Ovary (tissue), 9 donors: ENCODE data around the gene FOXQ1. TPM values are rescaled to one million over a fixed set of nuclear protein-coding genes. Genes with fewer than 3 reads are reported as not detected.

Experiments
- DNase-seq, 5 donors: peaks; one replicate each; pipeline ENCODE4 v3.0.0-alpha.2; 2019 to 2020
- H3K27ac ChIP-seq, 2 donors: fragments of 200-600 bp; one replicate each; pipeline versions ENCODE4 v1.5.1 to v1.8.0; 2019 to 2022
- H3K27me3 ChIP-seq: fragments of 200-600 bp; one replicate; pipeline ENCODE4 v1.8.0; 2022
- H3K36me3 ChIP-seq: fragments of 200-600 bp; sonication (generic); one replicate; pipeline ENCODE4 v1.5.1; 2019
- H3K4me1 ChIP-seq: one replicate; pipeline ENCODE4 v1.8.1; 2013; ENCODE audit warnings: mild to moderate bottlenecking, moderate library complexity; ENCODE audit not compliant: insufficient read depth
- H3K4me3 ChIP-seq: fragments of 200-600 bp; sonication (generic); one replicate; pipeline ENCODE4 v1.5.1; 2017
- H3K9me3 ChIP-seq, 2 donors: fragments of 200-600 bp in 1 of 2; sonication (generic) in 1 of 2; one replicate each; pipeline versions ENCODE4 v1.5.1 to v1.8.1; 2013 to 2019; ENCODE audit warnings: mild to moderate bottlenecking in 1 of 2, moderate library complexity in 1 of 2
- EP300 ChIP-seq: sonication (generic); formaldehyde crosslinking; IDR thresholded peaks from one replicate; pipeline ENCODE4 v1.6.1; 2017; ENCODE audit warnings: antibody characterized with exemption
- POLR2A ChIP-seq: fragments of 450-650 bp; IDR thresholded peaks from one replicate; pipeline ENCODE4 v1.6.1; 2017; ENCODE audit warnings: antibody characterized with exemption, mild to moderate bottlenecking, moderate library complexity
- WGBS, 3 donors: extraction: QIAGEN DNeasy Blood & Tissue Kit in 1 of 3; methylation state at CpG; one replicate each; pipeline versions ENCODE4 v1.1.5 to v1.1.7; 2013 to 2017; 5-methylcytosine and 5-hydroxymethylcytosine counted together
- intact Hi-C, 4 donors: fragments of 100-400 bp; cut with DNase I; formaldehyde crosslinking; loops; one replicate each; pipeline versions ENCODE4 v1.11.0 to v1.15.1; 2022 to 2023
- polyA plus RNA-seq, 2 donors: library from polyadenylated mRNA; stranded (reverse); fragments of 200-250 nt in 1 of 2; fragments of 350-450 nt in 1 of 2; fragmentation: Illumina TruSeq in 1 of 2; extraction: RNeasy Lipid Tissue Mini Kit (QIAGEN cat#74804) in 1 of 2; gene quantifications; one replicate each; pipeline ENCODE4 v1.2.3, GENCODE V29; 2013 to 2014
- total RNA-seq, 7 donors: library from RNA; depleted of rRNA in 2 of 7; stranded (reverse); fragments of >200 nt in 2 of 7; fragmentation: NEBNext Ultra II Directional in 3 of 7; extraction: Animal tissue kit (Norgen Biotek cat#: 25700) in 3 of 7; gene quantifications; one replicate each; pipeline versions ENCODE4 v1.1.0 to v1.2.4, GENCODE V29; 2016 to 2023
- TF ChIP-seq, protein P1 (sequence below), 3 donors: fragments of 450-650 bp in 2 of 3; fragments of 200-600 bp in 1 of 3; IDR thresholded peaks; one replicate each; pipeline versions ENCODE4 v1.5.1 to v1.8.0; 2016 to 2022; ENCODE audit warnings: antibody characterized with exemption in 3 of 3, mild to moderate bottlenecking in 1 of 3
- donor health status: DM: no; HTN: no; CAD: no; lungs with moderate emphysema.
- donor health status: DM: no; HTN: no; CAD: no.
- donor health status: Bipolar disorder and iron deficiency.
- donor health status: DM: yes; HTN: yes; CAD: no.
- donor health status: DM: no; HTN: no; CAD: no.
- donor health status: DM: yes; HTN: yes; CAD: no.

FOXQ1 gene
- total and polyA plus RNA-seq, 9 donors, result 0.07 to 4.3 (median 0.77) TPM; not detected in 1

DNA sequence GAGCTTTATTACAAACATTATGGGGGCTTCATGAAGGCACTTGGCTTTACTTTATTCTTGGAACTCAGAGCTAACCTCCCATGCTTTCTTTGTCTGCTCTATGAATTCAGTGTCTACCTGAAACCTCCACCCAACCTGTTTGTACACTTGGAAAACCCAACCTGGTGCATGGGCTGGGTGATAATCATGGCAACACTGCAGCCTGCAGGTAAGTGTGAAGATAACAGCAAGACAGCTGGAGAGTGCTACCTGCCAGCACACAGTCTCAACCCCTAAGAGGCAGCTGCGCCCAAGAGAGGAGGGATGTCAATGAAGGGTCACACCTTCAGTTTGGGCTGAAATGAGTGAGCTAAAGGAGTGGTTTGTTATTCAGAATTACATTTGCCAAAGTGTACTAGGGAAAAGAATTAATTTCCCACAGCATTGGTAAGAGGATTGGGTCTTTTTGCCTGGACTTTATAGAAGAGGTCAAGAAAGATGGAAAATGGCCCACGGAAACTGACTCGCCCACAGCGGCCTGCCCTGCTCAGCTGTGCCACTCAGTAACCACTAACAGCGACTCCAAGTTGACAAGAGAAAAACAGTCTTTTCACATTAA lies 24.4 kb downstream of the FOXQ1 start:
- no peaks in the 10 kb centered on the region for H3K36me3 ChIP-seq
- intact Hi-C loops, result no loop called here
- no peaks in the 10 kb centered on the region for H3K27me3 ChIP-seq
- 73 to 92% (median 91%) methylated on average over 5 of the region's 5 CpGs for WGBS, 3 donors
- no peaks in the 10 kb centered on the region for H3K4me1 ChIP-seq
- H3K4me3 ChIP-seq, result no peak overlapping the region
- no peaks in the 10 kb centered on the region for H3K9me3 ChIP-seq
- DNase-seq, result no peak
- TF ChIP-seq, protein P1, sequence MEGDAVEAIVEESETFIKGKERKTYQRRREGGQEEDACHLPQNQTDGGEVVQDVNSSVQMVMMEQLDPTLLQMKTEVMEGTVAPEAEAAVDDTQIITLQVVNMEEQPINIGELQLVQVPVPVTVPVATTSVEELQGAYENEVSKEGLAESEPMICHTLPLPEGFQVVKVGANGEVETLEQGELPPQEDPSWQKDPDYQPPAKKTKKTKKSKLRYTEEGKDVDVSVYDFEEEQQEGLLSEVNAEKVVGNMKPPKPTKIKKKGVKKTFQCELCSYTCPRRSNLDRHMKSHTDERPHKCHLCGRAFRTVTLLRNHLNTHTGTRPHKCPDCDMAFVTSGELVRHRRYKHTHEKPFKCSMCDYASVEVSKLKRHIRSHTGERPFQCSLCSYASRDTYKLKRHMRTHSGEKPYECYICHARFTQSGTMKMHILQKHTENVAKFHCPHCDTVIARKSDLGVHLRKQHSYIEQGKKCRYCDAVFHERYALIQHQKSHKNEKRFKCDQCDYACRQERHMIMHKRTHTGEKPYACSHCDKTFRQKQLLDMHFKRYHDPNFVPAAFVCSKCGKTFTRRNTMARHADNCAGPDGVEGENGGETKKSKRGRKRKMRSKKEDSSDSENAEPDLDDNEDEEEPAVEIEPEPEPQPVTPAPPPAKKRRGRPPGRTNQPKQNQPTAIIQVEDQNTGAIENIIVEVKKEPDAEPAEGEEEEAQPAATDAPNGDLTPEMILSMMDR (IDR thresholded peaks at IDR 0.05), result no peak
- TF ChIP-seq EP300 (no peak), POLR2A (no peak)
- no peak overlapping the region for H3K27ac ChIP-seq

DNA sequence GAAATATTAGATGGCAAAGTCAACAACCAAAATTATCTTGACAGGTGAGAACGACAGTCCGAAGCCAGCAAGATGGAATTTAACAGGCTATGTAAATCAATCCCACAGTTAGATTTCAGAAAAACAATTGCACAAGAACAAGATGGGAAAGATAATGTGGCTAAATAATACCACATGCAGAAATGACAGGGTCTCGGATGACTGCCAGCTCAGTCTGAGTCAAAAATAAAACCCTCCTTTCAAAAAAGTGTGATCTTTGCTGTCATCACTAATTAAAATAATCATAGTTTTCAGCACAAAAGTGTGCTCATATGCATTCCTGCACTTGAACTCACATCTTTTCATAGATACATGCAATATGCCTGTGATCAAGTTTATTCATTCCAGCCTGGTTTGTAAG lies 25.9 kb downstream of the FOXQ1 start:
- no peak overlapping the region for H3K27ac ChIP-seq
- no peaks in the 10 kb centered on the region for H3K36me3 ChIP-seq
- intact Hi-C loops, result no loop called here
- no peaks in the 10 kb centered on the region for H3K4me1 ChIP-seq
- TF ChIP-seq POLR2A (no peak), EP300 (no peak)
- TF ChIP-seq, protein P1 (IDR thresholded peaks at IDR 0.05), result no peak
- H3K9me3 ChIP-seq, result no peaks in the 10 kb centered on the region
- H3K27me3 ChIP-seq, result no peaks in the 10 kb centered on the region
- H3K4me3 ChIP-seq, result no peak overlapping the region
- DNase-seq, result no peak
- WGBS, 3 donors, result 72 to 84% (median 75%) methylated on average over 3 of the region's 3 CpGs

DNA sequence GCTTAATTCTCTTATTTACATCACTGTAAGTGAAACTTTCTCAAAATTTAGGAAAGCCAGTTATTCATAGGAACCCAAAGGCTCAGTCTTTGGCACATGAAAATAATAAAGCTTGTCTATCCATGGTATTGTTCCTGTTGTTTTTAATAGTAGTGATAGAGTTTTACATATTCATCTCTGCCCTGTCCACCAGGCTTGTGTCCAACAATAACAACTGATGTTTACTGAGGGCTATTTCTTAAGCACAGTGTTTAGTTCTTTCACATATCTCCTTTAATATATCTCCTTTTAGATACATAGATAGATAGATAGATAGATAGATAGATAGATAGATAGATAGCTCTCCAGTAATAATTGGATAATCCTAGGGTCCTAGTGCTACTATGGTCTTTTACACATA lies 34.2 kb downstream of the FOXQ1 start:
- H3K27ac ChIP-seq, result no peak overlapping the region
- H3K4me3 ChIP-seq, result no peak overlapping the region
- intact Hi-C loops, result no loop called here
- no peaks in the 10 kb centered on the region for H3K27me3 ChIP-seq
- peaks cover 0 to 11% of the 10 kb centered on the region in 2 donors for H3K9me3 ChIP-seq
- no peaks in the 10 kb centered on the region for H3K36me3 ChIP-seq
- no peak for DNase-seq
- H3K4me1 ChIP-seq, result no peaks in the 10 kb centered on the region
- TF ChIP-seq, protein P1 (IDR thresholded peaks at IDR 0.05), result no peak

DNA sequence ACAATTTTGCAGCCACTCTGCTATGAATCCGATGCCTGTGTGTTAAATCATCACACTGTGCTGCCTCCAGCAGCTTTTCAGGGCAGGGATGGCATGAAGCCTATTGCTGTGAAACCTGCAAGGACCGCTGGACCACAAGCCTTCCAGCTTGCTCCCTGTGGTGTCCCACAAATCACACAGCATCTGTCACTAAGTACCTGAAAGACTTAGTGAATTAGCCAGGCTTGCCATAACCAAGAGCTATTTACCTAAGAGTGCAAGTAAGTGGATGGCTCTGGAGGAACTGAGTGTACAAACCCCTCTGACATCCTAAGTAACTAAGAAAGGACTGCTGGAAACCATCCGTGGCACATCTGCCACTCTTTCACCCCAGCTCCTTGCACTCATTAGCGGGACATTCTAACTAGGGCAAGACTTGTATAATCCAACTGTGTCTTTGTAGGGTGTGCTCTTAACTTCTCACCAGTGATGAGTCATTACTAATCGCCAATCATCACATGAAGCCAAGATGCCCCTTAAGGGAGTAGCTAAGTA lies 34.7 kb downstream of the FOXQ1 start:
- peaks cover 0 to 11% of the 10 kb centered on the region in 2 donors for H3K9me3 ChIP-seq
- WGBS, 3 donors, result 75 to 82% (median 78%) methylated on average over 5 of the region's 5 CpGs
- no peaks in the 10 kb centered on the region for H3K27me3 ChIP-seq
- H3K27ac ChIP-seq, result no peak overlapping the region
- H3K4me1 ChIP-seq, result no peaks in the 10 kb centered on the region
- no peaks in the 10 kb centered on the region for H3K36me3 ChIP-seq
- intact Hi-C loops, result no loop called here
- H3K4me3 ChIP-seq, result no peak overlapping the region
- DNase-seq, result no peak
- no peak for TF ChIP-seq EP300
- no peak for TF ChIP-seq POLR2A
- TF ChIP-seq, protein P1 (IDR thresholded peaks at IDR 0.05), result no peak
